Esophagus squamous epithelium (tissue), 5 donors: ENCODE measurements around the gene BACH2. TPM values are rescaled to one million over a fixed set of nuclear protein-coding genes. Genes with fewer than 3 reads are reported as not detected.
A peak's percentile ranks its signal among the peaks of the same experiment; 100 is the strongest.
"Not testable (repeated sequence)": the region's sequence is repeated elsewhere in the genome, so short reads cannot be mapped to it uniquely, and the experiment has no call there.

Experiments used
- DNase-seq: peaks from one replicate; lab custom pipeline; 2025; lab: John Stamatoyannopoulos, UW
- H3K27ac ChIP-seq, 4 donors: fragments of 200-600 bp; sonication (generic); one replicate each; pipeline ENCODE4 v1.5.1; 2016 to 2019; ENCODE audit warnings: mild to moderate bottlenecking in 1 of 4
- H3K27me3 ChIP-seq, 4 donors: fragments of 200-600 bp; sonication (generic); 1 replicate in 3 of 4; 2 replicates in 1 of 4; pipeline versions ENCODE4 v1.5.1 to v1.6.0; 2017 to 2021; ENCODE audit warnings: antibody characterized with exemption in 1 of 4
- H3K36me3 ChIP-seq, 3 donors: fragments of 200-600 bp; sonication (generic); one replicate each; pipeline ENCODE4 v1.5.1; 2016 to 2019
- H3K4me1 ChIP-seq, 3 donors: fragments of 200-600 bp; sonication (generic); one replicate each; pipeline ENCODE4 v1.5.1; 2017 to 2019
- H3K4me3 ChIP-seq, 4 donors: fragments of 200-600 bp; sonication (generic); 1 replicate in 3 of 4; 2 replicates in 1 of 4; pipeline ENCODE4 v1.5.1; 2016 to 2019; ENCODE audit warnings: mild to moderate bottlenecking in 2 of 4, moderate library complexity in 1 of 4
- H3K9me3 ChIP-seq, 3 donors: fragments of 200-600 bp; sonication (generic); one replicate each; pipeline ENCODE4 v1.5.1; 2016 to 2019
- CTCF ChIP-seq, 6 experiments: fragments of 450-650 bp in 4 of 6; fragments of 200-600 bp in 2 of 6; sonication (generic) in 2 of 6; IDR thresholded peaks; one replicate each; pipeline ENCODE4 v1.5.1; 2016 to 2019; ENCODE audit warnings: antibody characterized with exemption in 6 of 6, mild to moderate bottlenecking in 4 of 6, moderate library complexity in 4 of 6
- POLR2A ChIP-seq, 4 donors: fragments of 450-650 bp; IDR thresholded peaks; one replicate each; pipeline ENCODE4 v1.6.1; 2017; ENCODE audit warnings: antibody characterized with exemption in 4 of 4, mild to moderate bottlenecking in 4 of 4, moderate library complexity in 3 of 4
- WGBS, 2 donors: methylation state at CpG; one replicate each; pipeline ENCODE4 v1.1.5; 2018; 5-methylcytosine and 5-hydroxymethylcytosine counted together
- intact Hi-C: fragments of 100-400 bp; cut with DNase I; formaldehyde crosslinking; loops from one replicate; pipeline ENCODE4 v1.15.0; 2022
- total RNA-seq, 4 donors: library from RNA; depleted of rRNA; stranded (reverse); fragments of >200 nt; gene quantifications; one replicate each; pipeline ENCODE4 v1.1.0, GENCODE V29; 2016
- donor health status: DM: yes; HTN: yes; CAD: no.

Gene BACH2
- total RNA-seq, 4 donors from 2014 or later = 0.22 to 6.1 (median 0.66) TPM

- no peak for DNase-seq
- H3K27me3 ChIP-seq = no peaks in the 10 kb centered on the region
- no peaks in the 10 kb centered on the region for H3K9me3 ChIP-seq
- no peak overlapping the region for H3K4me3 ChIP-seq
- peak overlapping the region in 1 of 4 donors; percentile 29 for H3K27ac ChIP-seq
- H3K36me3 ChIP-seq = no peaks in the 10 kb centered on the region
- intact Hi-C loops = no loop called here
- peaks cover 19 to 66% (median 23%) of the 10 kb centered on the region in 3 donors for H3K4me1 ChIP-seq
- no peak for TF ChIP-seq CTCF (IDR thresholded peaks at IDR 0.05)
- no peak for TF ChIP-seq POLR2A (IDR thresholded peaks at IDR 0.05)
- WGBS, 2 donors = 57 to 71% methylated on average over 9 to 14 of the region's 14 CpGs
These were observed 80.3 kb downstream of the BACH2 start for GRCh38 chr6:90216072-90216977.

- intact Hi-C loops = no loop called here
- Histone ChIP-seq H3K4me3 (no peak overlapping the region), H3K36me3 (no peaks in the 10 kb centered on the region), H3K27me3 (no peaks in the 10 kb centered on the region), H3K9me3 (no peaks in the 10 kb centered on the region), H3K27ac (no peak overlapping the region), H3K4me1 (peaks cover 15 to 61% (median 19%) of the 10 kb centered on the region in 3 donors)
- DNase-seq = no peak
- TF ChIP-seq POLR2A (IDR thresholded peaks at IDR 0.05) = no peak
- TF ChIP-seq CTCF (IDR thresholded peaks at IDR 0.05) = no peak
- 85% methylated on average over 1 of the region's 1 CpG; no CpG with 5 or more reads in 1 of the 2 donors for WGBS, 2 donors
These were observed 81.7 kb downstream of the BACH2 start for GRCh38 chr6:90214966-90215365.

- WGBS, 2 donors = 85 to 96% methylated on average over 2 of the region's 2 CpGs
- no peak overlapping the region for H3K27ac ChIP-seq
These were observed 82.2 kb downstream of the BACH2 start for GRCh38 chr6:90214461-90214860.

GRCh38 chr6:90212274-90212673, 84.4 kb downstream of the BACH2 start:
- H3K4me1 ChIP-seq = peaks cover 0 to 35% (median 4%) of the 10 kb centered on the region in 3 donors
- no peak for TF ChIP-seq CTCF (IDR thresholded peaks at IDR 0.05)
- TF ChIP-seq POLR2A (IDR thresholded peaks at IDR 0.05) = no peak
- intact Hi-C loops = no loop called here
- H3K27me3 ChIP-seq = no peaks in the 10 kb centered on the region
- WGBS, 2 donors = 76 to 86% methylated on average over 3 of the region's 3 CpGs
- no peaks in the 10 kb centered on the region for H3K9me3 ChIP-seq
- H3K27ac ChIP-seq = no peak overlapping the region
- H3K4me3 ChIP-seq = no peak overlapping the region
- no peaks in the 10 kb centered on the region for H3K36me3 ChIP-seq
- no peak for DNase-seq

More at GRCh38 chr6:90214461-90214860, 82.2 kb downstream of the BACH2 start:
- no peaks in the 10 kb centered on the region for H3K27me3 ChIP-seq
- no peaks in the 10 kb centered on the region for H3K36me3 ChIP-seq
- no peak overlapping the region for H3K4me3 ChIP-seq
- peaks cover 10 to 56% (median 16%) of the 10 kb centered on the region in 3 donors for H3K4me1 ChIP-seq
- intact Hi-C loops = no loop called here
- DNase-seq = no peak
- H3K9me3 ChIP-seq = no peaks in the 10 kb centered on the region
- TF ChIP-seq POLR2A (IDR thresholded peaks at IDR 0.05) (no peak), CTCF (IDR thresholded peaks at IDR 0.05) (no peak)

GRCh38 chr6:90209527-90209926, 87.1 kb downstream of the BACH2 start:
- H3K4me1 ChIP-seq = peaks cover 6 to 26% (median 6%) of the 10 kb centered on the region in 3 donors
- no peak overlapping the region for H3K27ac ChIP-seq
- intact Hi-C loops = no loop called here
- H3K4me3 ChIP-seq = no peak overlapping the region
- no peak for TF ChIP-seq CTCF (IDR thresholded peaks at IDR 0.05)
- TF ChIP-seq POLR2A (IDR thresholded peaks at IDR 0.05) = no peak
- no peaks in the 10 kb centered on the region for H3K27me3 ChIP-seq
- H3K36me3 ChIP-seq = no peaks in the 10 kb centered on the region
- no peak for DNase-seq
- no peaks in the 10 kb centered on the region for H3K9me3 ChIP-seq
- 87 to 93% methylated on average over 6 of the region's 6 CpGs for WGBS, 2 donors

GRCh38 chr6:90208690-90209089, 88.0 kb downstream of the BACH2 start:
- H3K9me3 ChIP-seq, intact Hi-C loops, H3K27ac ChIP-seq, H3K27me3 ChIP-seq, DNase-seq, H3K4me3 ChIP-seq, H3K36me3 ChIP-seq: not testable (repeated sequence)
- 94% methylated on average over 2 of the region's 2 CpGs for WGBS, 2 donors
- peaks cover 6 to 35% (median 11%) of the 10 kb centered on the region in 3 donors for H3K4me1 ChIP-seq
